OCI-LY1 (cell line): ENCODE results near the gene DDX59.

Source experiments
- EZH2 ChIP-seq: fragments of 200-600 bp; sonication (generic), shearing (Covaris generic); IDR thresholded peaks from 2 replicates; pipeline ENCODE4 v1.8.0; 2017; ENCODE audit warnings: borderline replicate concordance, mixed run types, mild to moderate bottlenecking, antibody characterized with exemption, low read length, moderate library complexity, mixed read lengths
- TF ChIP-seq, protein P1 (sequence below): fragments of 200-600 bp; sonication (generic), shearing (Covaris generic); IDR thresholded peaks from 2 replicates; pipeline ENCODE4 v1.5.1; 2017; ENCODE audit warnings: mild to moderate bottlenecking, antibody characterized with exemption, low read length, moderate library complexity, mixed read lengths

DNA sequence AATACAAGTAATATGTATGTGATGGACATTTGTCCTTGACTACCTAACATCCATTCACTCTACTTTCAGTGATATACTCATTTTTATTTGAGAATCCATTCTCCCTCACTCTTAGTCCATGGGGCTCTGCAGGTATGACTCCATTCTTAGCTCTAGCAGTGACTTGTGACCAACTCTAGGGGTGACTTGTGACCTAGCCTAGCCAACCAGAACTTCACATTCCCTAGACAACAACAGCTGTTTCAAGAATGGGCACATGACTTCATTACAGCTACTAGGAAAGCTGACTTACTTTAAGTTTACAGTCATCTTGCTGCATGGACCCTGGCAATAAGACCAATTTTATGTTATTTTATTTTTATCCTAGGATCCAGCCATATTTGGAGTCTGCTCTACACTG, 23.6 kb upstream of the DDX59 start:
- TF ChIP-seq, protein P1, sequence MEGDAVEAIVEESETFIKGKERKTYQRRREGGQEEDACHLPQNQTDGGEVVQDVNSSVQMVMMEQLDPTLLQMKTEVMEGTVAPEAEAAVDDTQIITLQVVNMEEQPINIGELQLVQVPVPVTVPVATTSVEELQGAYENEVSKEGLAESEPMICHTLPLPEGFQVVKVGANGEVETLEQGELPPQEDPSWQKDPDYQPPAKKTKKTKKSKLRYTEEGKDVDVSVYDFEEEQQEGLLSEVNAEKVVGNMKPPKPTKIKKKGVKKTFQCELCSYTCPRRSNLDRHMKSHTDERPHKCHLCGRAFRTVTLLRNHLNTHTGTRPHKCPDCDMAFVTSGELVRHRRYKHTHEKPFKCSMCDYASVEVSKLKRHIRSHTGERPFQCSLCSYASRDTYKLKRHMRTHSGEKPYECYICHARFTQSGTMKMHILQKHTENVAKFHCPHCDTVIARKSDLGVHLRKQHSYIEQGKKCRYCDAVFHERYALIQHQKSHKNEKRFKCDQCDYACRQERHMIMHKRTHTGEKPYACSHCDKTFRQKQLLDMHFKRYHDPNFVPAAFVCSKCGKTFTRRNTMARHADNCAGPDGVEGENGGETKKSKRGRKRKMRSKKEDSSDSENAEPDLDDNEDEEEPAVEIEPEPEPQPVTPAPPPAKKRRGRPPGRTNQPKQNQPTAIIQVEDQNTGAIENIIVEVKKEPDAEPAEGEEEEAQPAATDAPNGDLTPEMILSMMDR = no peak
- no peak for TF ChIP-seq EZH2
